Peyer's patch (tissue), 4 donors: Measurements from ENCODE around the gene GLI3.

Experiments
- POLR2A ChIP-seq, 2 donors: fragments of 450-650 bp; IDR thresholded peaks; one replicate each; pipeline ENCODE4 v1.5.1; 2017; ENCODE audit warnings: antibody characterized with exemption in 2 of 2, mild to moderate bottlenecking in 2 of 2, moderate library complexity in 2 of 2
- TF ChIP-seq, protein P1 (sequence below), 6 experiments: fragments of 450-650 bp in 4 of 6; fragments of 200-600 bp in 2 of 6; sonication (generic) in 1 of 6; IDR thresholded peaks; one replicate each; pipeline ENCODE4 v1.5.1; 2017 to 2019; ENCODE audit warnings: antibody characterized with exemption in 6 of 6, mild to moderate bottlenecking in 3 of 6, moderate library complexity in 1 of 6

DNA sequence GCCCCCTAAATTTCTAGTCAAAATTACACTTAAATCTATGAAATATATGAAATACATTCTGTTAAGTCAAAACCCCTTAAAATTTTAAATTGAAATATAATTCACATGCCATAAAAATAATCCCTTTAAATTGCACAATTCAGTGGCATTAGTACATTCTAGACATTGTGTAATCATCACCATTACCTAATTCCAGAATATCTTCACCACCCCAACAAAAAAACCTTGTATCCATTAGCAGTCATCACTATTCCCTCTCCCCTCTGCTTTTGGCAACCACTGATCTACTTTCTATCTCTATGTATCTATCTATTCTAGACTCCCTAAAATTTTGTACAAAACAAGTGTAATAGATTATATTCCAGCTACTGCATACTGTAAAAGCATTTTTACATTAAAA is 261.2 kb downstream of the GLI3 start:
- TF ChIP-seq, protein P1, sequence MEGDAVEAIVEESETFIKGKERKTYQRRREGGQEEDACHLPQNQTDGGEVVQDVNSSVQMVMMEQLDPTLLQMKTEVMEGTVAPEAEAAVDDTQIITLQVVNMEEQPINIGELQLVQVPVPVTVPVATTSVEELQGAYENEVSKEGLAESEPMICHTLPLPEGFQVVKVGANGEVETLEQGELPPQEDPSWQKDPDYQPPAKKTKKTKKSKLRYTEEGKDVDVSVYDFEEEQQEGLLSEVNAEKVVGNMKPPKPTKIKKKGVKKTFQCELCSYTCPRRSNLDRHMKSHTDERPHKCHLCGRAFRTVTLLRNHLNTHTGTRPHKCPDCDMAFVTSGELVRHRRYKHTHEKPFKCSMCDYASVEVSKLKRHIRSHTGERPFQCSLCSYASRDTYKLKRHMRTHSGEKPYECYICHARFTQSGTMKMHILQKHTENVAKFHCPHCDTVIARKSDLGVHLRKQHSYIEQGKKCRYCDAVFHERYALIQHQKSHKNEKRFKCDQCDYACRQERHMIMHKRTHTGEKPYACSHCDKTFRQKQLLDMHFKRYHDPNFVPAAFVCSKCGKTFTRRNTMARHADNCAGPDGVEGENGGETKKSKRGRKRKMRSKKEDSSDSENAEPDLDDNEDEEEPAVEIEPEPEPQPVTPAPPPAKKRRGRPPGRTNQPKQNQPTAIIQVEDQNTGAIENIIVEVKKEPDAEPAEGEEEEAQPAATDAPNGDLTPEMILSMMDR (IDR thresholded peaks at IDR 0.05): no peak
- no peak for TF ChIP-seq POLR2A (IDR thresholded peaks at IDR 0.05)
